ENCODE data around the gene ATG7.

DNA sequence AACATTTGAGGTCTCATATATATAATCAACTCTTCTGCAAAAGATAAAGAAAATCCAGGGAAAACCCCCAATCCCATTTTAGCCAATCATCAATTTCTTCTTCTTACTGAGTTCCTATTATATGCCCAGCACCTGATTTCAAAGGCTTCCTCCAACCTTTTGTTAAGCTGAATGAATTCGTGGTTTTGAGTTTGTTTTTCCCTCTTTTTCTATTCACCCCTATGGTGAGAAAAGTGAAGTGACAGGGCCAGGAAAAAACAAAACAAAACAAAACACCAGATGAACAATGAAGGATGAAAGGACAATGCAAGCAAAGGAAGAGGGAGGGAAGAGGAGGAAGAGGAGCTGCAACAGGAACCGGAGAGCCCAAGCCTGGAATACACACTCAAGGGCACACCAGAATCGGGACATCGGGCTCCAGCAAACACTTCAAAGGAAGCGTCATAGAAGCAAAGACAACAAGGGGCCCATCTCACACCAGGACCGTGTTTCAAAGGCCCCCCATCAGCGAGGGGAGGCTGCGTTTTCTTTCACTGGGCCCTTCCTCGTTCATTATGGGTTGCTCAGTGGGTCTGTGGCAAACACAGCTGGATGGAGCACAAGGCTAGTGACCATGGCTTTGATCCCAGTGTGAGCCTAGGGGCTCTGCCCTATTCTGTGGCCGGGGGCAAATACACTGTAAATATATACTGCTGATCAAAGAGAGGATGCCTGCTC is 321.3 kb downstream of the ATG7 start:
- TF ChIP-seq, protein P1, sequence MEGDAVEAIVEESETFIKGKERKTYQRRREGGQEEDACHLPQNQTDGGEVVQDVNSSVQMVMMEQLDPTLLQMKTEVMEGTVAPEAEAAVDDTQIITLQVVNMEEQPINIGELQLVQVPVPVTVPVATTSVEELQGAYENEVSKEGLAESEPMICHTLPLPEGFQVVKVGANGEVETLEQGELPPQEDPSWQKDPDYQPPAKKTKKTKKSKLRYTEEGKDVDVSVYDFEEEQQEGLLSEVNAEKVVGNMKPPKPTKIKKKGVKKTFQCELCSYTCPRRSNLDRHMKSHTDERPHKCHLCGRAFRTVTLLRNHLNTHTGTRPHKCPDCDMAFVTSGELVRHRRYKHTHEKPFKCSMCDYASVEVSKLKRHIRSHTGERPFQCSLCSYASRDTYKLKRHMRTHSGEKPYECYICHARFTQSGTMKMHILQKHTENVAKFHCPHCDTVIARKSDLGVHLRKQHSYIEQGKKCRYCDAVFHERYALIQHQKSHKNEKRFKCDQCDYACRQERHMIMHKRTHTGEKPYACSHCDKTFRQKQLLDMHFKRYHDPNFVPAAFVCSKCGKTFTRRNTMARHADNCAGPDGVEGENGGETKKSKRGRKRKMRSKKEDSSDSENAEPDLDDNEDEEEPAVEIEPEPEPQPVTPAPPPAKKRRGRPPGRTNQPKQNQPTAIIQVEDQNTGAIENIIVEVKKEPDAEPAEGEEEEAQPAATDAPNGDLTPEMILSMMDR (conservative IDR thresholded peaks at IDR 0.05) = no peak
- no peak for TF ChIP-seq EZH2 (IDR thresholded peaks at IDR 0.05; ENCODE audit: low read depth)

Data from PC-9 (cell line).